Smooth muscle cell (in vitro differentiated cells): Measurements from ENCODE around the gene LDAH. TPM values are rescaled to one million over a fixed set of nuclear protein-coding genes. Genes with fewer than 3 reads are reported as not detected.

Experiments used
- DNase-seq: peaks from one replicate; lab custom pipeline; 2025; ENCODE audit not compliant: unreplicated experiment; lab: John Stamatoyannopoulos, UW
- H2AFZ ChIP-seq: fragments of 200-600 bp; sonication (generic); 2 replicates; pipeline ENCODE4 v1.6.0; 2016; ENCODE audit warnings: antibody characterized with exemption, low read depth, mild to moderate bottlenecking
- H3F3A ChIP-seq: fragments of 200-600 bp; sonication (generic); 2 replicates; pipeline ENCODE4 v1.6.0; 2017; ENCODE audit warnings: antibody characterized with exemption, low read depth
- H3K27ac ChIP-seq: fragments of 200-600 bp; sonication (generic); 2 replicates; pipeline ENCODE4 v1.5.1; 2016; ENCODE audit warnings: low read depth, mild to moderate bottlenecking
- H3K27me3 ChIP-seq: fragments of 200-600 bp; sonication (generic); 2 replicates; pipeline ENCODE4 v1.6.1; 2016; ENCODE audit warnings: low read depth, mild to moderate bottlenecking
- H3K36me3 ChIP-seq: fragments of 200-600 bp; sonication (generic); 2 replicates; pipeline ENCODE4 v1.5.1; 2016; ENCODE audit warnings: low read depth
- H3K4me1 ChIP-seq: fragments of 200-600 bp; sonication (generic); 2 replicates; pipeline ENCODE4 v1.5.1; 2016; ENCODE audit warnings: low read depth
- H3K4me2 ChIP-seq: fragments of 200-600 bp; sonication (generic); 2 replicates; pipeline ENCODE4 v1.6.0; 2016; ENCODE audit warnings: mild to moderate bottlenecking
- H3K4me3 ChIP-seq: fragments of 200-600 bp; sonication (generic); 2 replicates; pipeline ENCODE4 v1.5.1; 2016; ENCODE audit warnings: mild to moderate bottlenecking
- H3K79me2 ChIP-seq: fragments of 200-600 bp; sonication (generic); 2 replicates; pipeline ENCODE4 v1.6.0; 2016; ENCODE audit warnings: low read depth, mild to moderate bottlenecking
- H3K9ac ChIP-seq: fragments of 200-600 bp; sonication (generic); 2 replicates; pipeline ENCODE4 v1.6.0; 2016; ENCODE audit warnings: low read depth
- H3K9me3 ChIP-seq: fragments of 200-600 bp; sonication (generic); replicated peaks from 2 replicates; pipeline ENCODE4 v1.5.1; 2016; ENCODE audit warnings: low read depth
- H4K20me1 ChIP-seq: fragments of 200-600 bp; sonication (generic); 2 replicates; pipeline ENCODE4 v1.6.0; 2016; ENCODE audit warnings: low read depth
- WGBS: methylation state at CpG from one replicate; pipeline ENCODE4 v1.1.7; 2016; ENCODE audit warnings: low lambda C conversion rate; 5-methylcytosine and 5-hydroxymethylcytosine counted together
- polyA plus RNA-seq: library from polyadenylated mRNA; unstranded; fragments of >200 nt; fragmentation: Nextera tagmentation; extraction: Ambion mirVana; gene quantifications from 2 replicates; pipeline ENCODE4 v1.2.1, GENCODE V29; 2016
- total RNA-seq: library from RNA; depleted of rRNA; stranded (reverse); fragments of >200 nt; gene quantifications from 2 replicates; pipeline ENCODE4 v1.2.3, GENCODE V29; 2014
- TF ChIP-seq, protein P1 (sequence below): fragments of 200-600 bp; sonication (generic); IDR thresholded peaks from 2 replicates; pipeline ENCODE4 v1.5.1; 2017; ENCODE audit warnings: borderline replicate concordance, mild to moderate bottlenecking, antibody characterized with exemption; ENCODE audit not compliant: insufficient read depth, poor library complexity, severe bottlenecking

Gene LDAH
- total and polyA plus RNA-seq, 2 experiments from 2014 or later = 14.9 to 15.7 TPM

DNA sequence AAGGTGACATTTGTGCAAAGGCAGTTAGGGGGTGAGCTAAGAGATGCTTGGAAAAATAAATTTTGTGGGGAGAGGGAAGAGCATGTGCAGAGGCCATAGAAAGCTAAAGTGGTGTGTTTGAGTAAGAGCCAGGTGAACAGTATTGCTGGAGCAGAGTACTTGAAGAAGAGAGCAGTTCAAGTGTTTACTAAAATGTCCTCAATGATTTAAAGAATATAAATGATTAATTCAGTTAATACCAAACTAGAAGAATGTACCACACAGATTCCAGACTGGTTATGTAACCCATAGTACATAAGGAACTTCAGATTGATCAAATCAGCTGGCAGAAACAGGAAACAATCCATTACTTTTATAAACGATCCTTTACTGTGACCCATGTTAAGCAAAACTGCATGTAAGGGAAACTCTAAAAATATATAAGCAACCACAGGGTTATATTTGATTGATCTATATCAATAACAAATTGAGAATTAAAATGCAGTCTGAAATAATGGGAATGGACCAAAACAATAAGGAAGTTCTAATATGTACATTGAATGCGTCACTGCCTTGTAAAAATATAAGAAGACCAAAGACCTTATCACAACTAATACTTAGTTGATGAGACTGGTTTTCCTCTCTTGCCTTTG, 76.9 kb downstream of the LDAH start:
- Histone ChIP-seq H3K9me3 (no peaks in the 10 kb centered on the region), H3K4me3 (no peak overlapping the region), H3K27me3 (no peaks in the 10 kb centered on the region), H3K79me2 (no peaks in the 10 kb centered on the region), H3K9ac (no peak overlapping the region), H2AFZ (no peak overlapping the region), H3K27ac (no peak overlapping the region), H3K36me3 (no peaks in the 10 kb centered on the region), H4K20me1 (peaks cover 12% of the 10 kb centered on the region), H3K4me2 (no peak overlapping the region), H3F3A (no peaks in the 10 kb centered on the region), H3K4me1 (no peaks in the 10 kb centered on the region)
- DNase-seq = no peak
- TF ChIP-seq, protein P1, sequence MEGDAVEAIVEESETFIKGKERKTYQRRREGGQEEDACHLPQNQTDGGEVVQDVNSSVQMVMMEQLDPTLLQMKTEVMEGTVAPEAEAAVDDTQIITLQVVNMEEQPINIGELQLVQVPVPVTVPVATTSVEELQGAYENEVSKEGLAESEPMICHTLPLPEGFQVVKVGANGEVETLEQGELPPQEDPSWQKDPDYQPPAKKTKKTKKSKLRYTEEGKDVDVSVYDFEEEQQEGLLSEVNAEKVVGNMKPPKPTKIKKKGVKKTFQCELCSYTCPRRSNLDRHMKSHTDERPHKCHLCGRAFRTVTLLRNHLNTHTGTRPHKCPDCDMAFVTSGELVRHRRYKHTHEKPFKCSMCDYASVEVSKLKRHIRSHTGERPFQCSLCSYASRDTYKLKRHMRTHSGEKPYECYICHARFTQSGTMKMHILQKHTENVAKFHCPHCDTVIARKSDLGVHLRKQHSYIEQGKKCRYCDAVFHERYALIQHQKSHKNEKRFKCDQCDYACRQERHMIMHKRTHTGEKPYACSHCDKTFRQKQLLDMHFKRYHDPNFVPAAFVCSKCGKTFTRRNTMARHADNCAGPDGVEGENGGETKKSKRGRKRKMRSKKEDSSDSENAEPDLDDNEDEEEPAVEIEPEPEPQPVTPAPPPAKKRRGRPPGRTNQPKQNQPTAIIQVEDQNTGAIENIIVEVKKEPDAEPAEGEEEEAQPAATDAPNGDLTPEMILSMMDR = no peak
- WGBS = 85% methylated on average over 2 of the region's 2 CpGs

DNA sequence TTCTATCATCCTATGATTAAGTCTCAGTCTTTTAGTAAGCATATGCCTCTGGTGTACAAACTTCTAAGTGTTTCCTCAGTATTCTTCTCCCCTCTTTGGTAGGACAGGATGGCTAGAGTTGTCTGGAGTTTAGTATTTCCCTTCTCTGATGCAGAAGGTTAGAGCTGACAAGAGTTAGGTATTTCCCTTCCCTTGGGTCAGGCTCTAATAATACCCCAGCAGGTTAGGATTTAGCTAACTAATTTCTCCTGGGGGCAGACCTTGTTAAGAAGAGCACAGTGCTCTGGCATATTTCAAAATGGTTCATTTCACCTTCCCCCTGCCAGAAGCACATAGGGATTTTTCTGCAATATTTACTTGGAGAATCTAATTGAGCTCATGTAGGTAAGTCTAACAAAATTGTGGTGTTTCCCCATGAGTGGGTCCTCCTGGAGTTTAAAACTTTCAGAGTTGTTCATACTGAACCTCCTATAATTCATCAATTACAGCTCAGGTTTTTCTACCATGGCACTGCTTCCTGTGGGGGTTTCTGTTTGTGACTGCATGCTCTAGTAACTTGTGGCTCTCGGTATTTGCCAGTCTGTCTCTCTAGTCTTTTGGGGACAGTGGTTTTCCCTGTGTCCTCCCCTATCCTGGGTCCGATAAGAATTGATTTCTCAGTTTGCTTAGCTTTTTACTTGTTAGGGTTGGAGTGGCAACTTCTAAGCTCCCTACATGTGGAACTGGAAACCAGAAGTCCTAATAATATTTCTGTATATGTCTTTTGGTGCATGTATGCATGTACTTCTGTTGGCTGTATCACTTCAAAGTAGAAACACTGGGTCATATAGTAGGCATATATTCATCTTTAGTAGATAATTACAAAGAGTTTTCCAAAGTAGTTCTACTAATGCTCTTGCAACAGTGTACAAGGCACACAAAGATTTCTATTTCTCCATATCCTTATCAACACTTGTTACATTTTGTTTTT, 78.2 kb downstream of the LDAH start:
- Histone ChIP-seq H3F3A (no peaks in the 10 kb centered on the region), H3K4me1 (no peaks in the 10 kb centered on the region), H3K27me3 (no peaks in the 10 kb centered on the region), H3K9ac (no peak overlapping the region), H3K4me2 (no peak overlapping the region), H2AFZ (no peak overlapping the region), H3K9me3 (no peaks in the 10 kb centered on the region), H3K79me2 (no peaks in the 10 kb centered on the region), H3K4me3 (no peak overlapping the region), H4K20me1 (peaks cover 12% of the 10 kb centered on the region), H3K27ac (no peak overlapping the region), H3K36me3 (no peaks in the 10 kb centered on the region)
- DNase-seq = no peak
- TF ChIP-seq, protein P1 = no peak
- 86% methylated on average over 2 of the region's 2 CpGs for WGBS

DNA sequence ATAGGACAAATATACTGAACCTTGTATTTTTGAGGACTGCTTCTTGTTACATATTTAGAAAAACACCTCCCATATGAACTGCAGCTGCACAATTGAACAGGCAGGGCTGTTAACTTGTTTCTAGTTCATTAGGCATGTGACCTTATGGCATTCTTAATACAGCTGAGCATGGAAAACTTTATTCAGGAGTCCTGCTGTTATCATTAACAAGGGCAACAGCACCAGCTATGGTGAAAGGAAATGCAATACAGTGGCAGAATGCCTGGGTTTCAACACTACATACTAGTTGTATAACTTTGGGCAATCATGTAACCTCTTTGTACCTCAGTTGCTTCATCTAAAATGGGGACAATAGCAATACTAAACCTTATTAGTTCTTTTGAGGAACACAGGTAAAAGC, 84.1 kb downstream of the LDAH start:
- H4K20me1 ChIP-seq = no peaks in the 10 kb centered on the region
- H3K4me1 ChIP-seq = no peaks in the 10 kb centered on the region
- H3K79me2 ChIP-seq = no peaks in the 10 kb centered on the region
- H3K9me3 ChIP-seq = no peaks in the 10 kb centered on the region
- no peak overlapping the region for H3K4me2 ChIP-seq
- TF ChIP-seq, protein P1 = no peak
- H3K36me3 ChIP-seq = no peaks in the 10 kb centered on the region
- no peaks in the 10 kb centered on the region for H3F3A ChIP-seq
- no peaks in the 10 kb centered on the region for H3K27me3 ChIP-seq
- H3K9ac ChIP-seq = no peak overlapping the region
- no peak overlapping the region for H2AFZ ChIP-seq
- no peak overlapping the region for H3K27ac ChIP-seq
- no peak for DNase-seq
- H3K4me3 ChIP-seq = no peak overlapping the region

DNA sequence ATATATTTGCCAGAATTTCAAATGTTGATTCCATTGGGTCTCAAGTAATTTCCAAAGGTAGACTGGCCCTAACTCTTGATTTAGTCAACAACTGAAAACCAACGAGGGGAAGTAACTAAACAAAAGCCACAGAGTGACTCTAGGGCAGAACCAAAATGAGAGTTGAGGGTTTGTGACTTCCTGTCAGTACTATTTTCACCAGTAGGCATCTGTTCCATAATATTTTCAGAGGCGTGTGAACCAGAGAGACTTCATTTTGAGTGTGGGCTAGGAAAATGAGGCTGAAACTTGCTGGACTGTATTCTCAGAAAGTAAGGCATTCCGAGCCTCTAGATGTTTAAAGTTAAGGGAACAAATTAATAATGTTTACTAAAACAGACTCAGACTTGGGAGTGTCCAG, 85.4 kb downstream of the LDAH start:
- no peaks in the 10 kb centered on the region for H3K36me3 ChIP-seq
- no peak overlapping the region for H3K4me3 ChIP-seq
- no peaks in the 10 kb centered on the region for H3F3A ChIP-seq
- H3K27ac ChIP-seq = no peak overlapping the region
- H3K4me1 ChIP-seq = no peaks in the 10 kb centered on the region
- H3K79me2 ChIP-seq = no peaks in the 10 kb centered on the region
- H3K9ac ChIP-seq = no peak overlapping the region
- no peak for DNase-seq
- no peaks in the 10 kb centered on the region for H4K20me1 ChIP-seq
- no peak overlapping the region for H3K4me2 ChIP-seq
- 94% methylated on average over 3 of the region's 3 CpGs for WGBS
- no peak overlapping the region for H2AFZ ChIP-seq
- TF ChIP-seq, protein P1 = no peak
- H3K9me3 ChIP-seq = no peaks in the 10 kb centered on the region
- H3K27me3 ChIP-seq = no peaks in the 10 kb centered on the region
